Adipocyte (in vitro differentiated cells): ENCODE measurements around the gene ROS1.
"Not testable (repeated sequence)": the region's sequence is repeated elsewhere in the genome, so short reads cannot be mapped to it uniquely, and the experiment has no call there.

ENCODE experiments used
- DNase-seq: peaks from one replicate; pipeline ENCODE4 v3.0.0-alpha.2; 2015; ENCODE audit warnings: low read depth
- H3K27me3 ChIP-seq: replicated peaks from 2 replicates; pipeline ENCODE4 v1.7.0; 2013; ENCODE audit warnings: mild to moderate bottlenecking, low read length, moderate library complexity; ENCODE audit not compliant: control insufficient read depth, insufficient read depth
- H3K36me3 ChIP-seq: 2 replicates; pipeline ENCODE4 v1.7.0; 2013; ENCODE audit warnings: low read length, mild to moderate bottlenecking, moderate library complexity; ENCODE audit not compliant: control insufficient read depth, insufficient read depth, severe bottlenecking
- H3K4me1 ChIP-seq: 2 replicates; pipeline ENCODE4 v1.7.0; 2013; ENCODE audit warnings: mild to moderate bottlenecking, low read length, moderate library complexity; ENCODE audit not compliant: control insufficient read depth, insufficient read depth
- H3K4me3 ChIP-seq: 2 replicates; pipeline ENCODE4 v1.7.0; 2013; ENCODE audit warnings: mild to moderate bottlenecking, low read length, moderate library complexity
- H3K9ac ChIP-seq: 2 replicates; pipeline ENCODE4 v1.7.0; 2013; ENCODE audit warnings: mild to moderate bottlenecking, low read length, moderate library complexity
- H3K9me3 ChIP-seq: 2 replicates; pipeline ENCODE4 v1.7.0; 2013; ENCODE audit warnings: mild to moderate bottlenecking, low read length, moderate library complexity; ENCODE audit not compliant: control insufficient read depth

ROS1 gene

DNA sequence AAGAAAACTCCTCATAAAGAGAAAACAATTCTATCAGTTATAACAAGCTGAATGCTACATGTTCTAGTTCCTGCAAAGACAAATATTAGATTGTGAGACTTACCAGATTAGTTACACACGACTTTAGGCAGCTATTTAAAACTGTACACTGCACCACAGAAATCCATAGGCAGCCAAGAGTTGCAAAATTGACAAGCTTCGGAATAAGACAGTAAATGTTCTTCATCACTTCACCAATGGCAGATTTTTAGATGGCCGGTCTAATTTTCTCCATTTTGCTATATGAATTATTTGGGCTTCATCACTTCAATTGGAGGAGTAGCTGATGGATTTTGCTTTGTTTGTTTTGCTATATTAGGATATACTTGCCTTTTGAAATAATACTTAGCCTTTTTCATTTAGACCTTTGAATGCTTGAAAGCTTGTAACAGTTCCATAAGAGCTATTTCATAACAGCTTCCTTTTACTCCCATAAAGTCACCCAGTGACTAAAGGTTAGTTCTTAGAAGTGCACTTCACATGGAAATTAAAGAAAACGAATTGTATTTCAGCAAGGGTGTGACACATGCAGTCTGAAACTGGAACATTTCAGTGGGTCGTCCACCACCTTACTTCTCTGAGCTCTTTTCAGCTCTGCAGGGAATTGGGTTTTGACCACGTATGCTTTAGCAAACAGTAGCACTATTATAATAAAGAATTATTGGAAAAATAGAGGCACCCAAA, at the start of gene ROS1:
ROS1 (minus strand) TSS at position 512 of the 723 bp plus-strand sequence; CDS start at position 226, 286 bp downstream.
- Histone ChIP-seq H3K4me3 (no peak within 1 kb of the TSS), H3K27me3 (no peaks in the 10 kb centered on the region), H3K36me3 (no peaks in the 10 kb centered on the region), H3K9ac (no peak within 1 kb of the TSS), H3K9me3 (no peaks in the 10 kb centered on the region), H3K4me1 (peaks cover 15% of the 10 kb centered on the region)
- no peak for DNase-seq

DNA sequence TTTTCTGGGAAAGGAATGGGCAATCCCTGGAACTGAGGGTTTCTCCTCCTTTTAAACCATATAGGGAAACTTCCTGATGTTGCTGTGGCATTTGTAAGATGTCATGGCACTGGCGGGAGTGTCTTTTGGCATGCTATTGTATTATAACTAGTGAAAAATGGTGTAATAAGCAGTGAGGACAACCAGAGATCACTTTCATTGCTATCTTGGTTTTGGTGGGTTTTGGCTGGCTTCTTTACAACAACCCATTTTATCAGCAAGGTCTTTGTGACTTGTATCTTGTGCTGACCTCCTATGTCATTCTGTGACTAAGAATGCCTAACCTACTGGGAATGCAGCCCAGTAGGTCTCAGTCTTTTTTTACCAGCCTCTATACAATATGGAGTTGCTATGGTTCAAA, 47.7 kb upstream of the ROS1 start:
- no peak overlapping the region for H3K4me3 ChIP-seq

GRCh38 chr6:117472667-117473066, 46.9 kb upstream of the ROS1 start:
- H3K36me3 ChIP-seq, result no peaks in the 10 kb centered on the region
- no peaks in the 10 kb centered on the region for H3K4me1 ChIP-seq
- no peak overlapping the region for H3K9ac ChIP-seq
- H3K27me3 ChIP-seq, result no peaks in the 10 kb centered on the region
- no peak for DNase-seq
- H3K9me3 ChIP-seq, result peaks cover 3% of the 10 kb centered on the region
- no peak overlapping the region for H3K4me3 ChIP-seq

More for the DNA sequence above, 47.7 kb upstream of the ROS1 start:
- Histone ChIP-seq H3K36me3 (no peaks in the 10 kb centered on the region), H3K4me1 (no peaks in the 10 kb centered on the region), H3K9ac (no peak overlapping the region), H3K9me3 (peaks cover 3% of the 10 kb centered on the region), H3K27me3 (no peaks in the 10 kb centered on the region)
- DNase-seq, result no peak

DNA sequence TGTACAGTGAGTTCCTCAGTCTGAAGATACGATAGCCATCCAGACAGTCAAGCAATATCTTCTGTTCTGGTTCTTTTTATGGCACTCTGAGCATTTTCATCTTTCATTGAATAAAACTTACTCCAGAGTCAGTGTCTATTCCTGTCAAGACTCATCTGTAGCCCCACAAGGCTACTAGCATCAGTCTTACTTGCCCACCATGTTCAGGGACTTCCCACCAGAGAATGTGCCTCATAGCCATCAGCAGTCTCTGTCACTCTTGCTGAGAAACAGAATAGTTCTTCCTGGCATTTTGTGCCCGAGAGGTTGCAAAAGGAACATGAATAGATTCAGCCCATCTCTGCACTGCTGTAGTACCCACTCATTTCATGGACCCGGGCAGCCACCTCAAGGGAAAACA, 44.0 kb upstream of the ROS1 start:
- H3K36me3 ChIP-seq, result no peaks in the 10 kb centered on the region
- H3K4me1 ChIP-seq, result no peaks in the 10 kb centered on the region
- no peaks in the 10 kb centered on the region for H3K9me3 ChIP-seq
- DNase-seq, result no peak
- no peaks in the 10 kb centered on the region for H3K27me3 ChIP-seq
- no peak overlapping the region for H3K4me3 ChIP-seq
- no peak overlapping the region for H3K9ac ChIP-seq

GRCh38 chr6:117469356-117469755, 43.6 kb upstream of the ROS1 start:
- H3K4me1 ChIP-seq, result no peaks in the 10 kb centered on the region
- no peak overlapping the region for H3K9ac ChIP-seq
- no peaks in the 10 kb centered on the region for H3K9me3 ChIP-seq
- no peaks in the 10 kb centered on the region for H3K27me3 ChIP-seq
- no peak for DNase-seq
- H3K4me3 ChIP-seq, result no peak overlapping the region
- H3K36me3 ChIP-seq, result no peaks in the 10 kb centered on the region

- H3K9ac ChIP-seq, H3K36me3 ChIP-seq, H3K27me3 ChIP-seq, DNase-seq, H3K9me3 ChIP-seq, H3K4me1 ChIP-seq, H3K4me3 ChIP-seq: not testable (repeated sequence)
These were observed 42.8 kb upstream of the ROS1 start for GRCh38 chr6:117468527-117468926.

DNA sequence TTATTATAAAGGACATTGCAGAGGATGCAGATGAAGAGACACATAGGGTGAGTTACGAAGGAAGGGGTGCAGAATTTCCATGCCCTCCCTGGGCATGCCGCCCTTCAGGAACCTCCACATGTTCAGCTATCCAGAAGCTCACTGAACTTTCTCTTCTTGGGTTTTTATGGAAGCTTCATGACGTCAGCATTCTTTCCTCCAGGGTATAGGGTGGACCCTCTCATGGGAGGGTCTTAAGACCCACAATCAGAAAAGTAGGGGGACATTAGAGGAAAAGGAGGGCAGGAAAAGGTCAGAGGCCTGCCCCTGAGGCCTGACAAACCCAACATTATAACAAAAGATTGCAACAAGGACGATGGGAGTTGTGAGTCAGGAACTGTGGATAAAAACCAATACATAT, 42.1 kb upstream of the ROS1 start:
- H3K27me3 ChIP-seq, result no peaks in the 10 kb centered on the region
- H3K9ac ChIP-seq, result no peak overlapping the region
- peaks cover 3% of the 10 kb centered on the region for H3K4me1 ChIP-seq
- DNase-seq, result no peak
- H3K4me3 ChIP-seq, result no peak overlapping the region
- no peaks in the 10 kb centered on the region for H3K9me3 ChIP-seq
- H3K36me3 ChIP-seq, result no peaks in the 10 kb centered on the region

GRCh38 chr6:117465691-117466090, 39.9 kb upstream of the ROS1 start:
- Histone ChIP-seq H3K4me1 (peaks cover 3% of the 10 kb centered on the region), H3K4me3 (no peak overlapping the region), H3K36me3 (no peaks in the 10 kb centered on the region), H3K27me3 (no peaks in the 10 kb centered on the region), H3K9me3 (no peaks in the 10 kb centered on the region), H3K9ac (no peak overlapping the region)
- no peak for DNase-seq

DNA sequence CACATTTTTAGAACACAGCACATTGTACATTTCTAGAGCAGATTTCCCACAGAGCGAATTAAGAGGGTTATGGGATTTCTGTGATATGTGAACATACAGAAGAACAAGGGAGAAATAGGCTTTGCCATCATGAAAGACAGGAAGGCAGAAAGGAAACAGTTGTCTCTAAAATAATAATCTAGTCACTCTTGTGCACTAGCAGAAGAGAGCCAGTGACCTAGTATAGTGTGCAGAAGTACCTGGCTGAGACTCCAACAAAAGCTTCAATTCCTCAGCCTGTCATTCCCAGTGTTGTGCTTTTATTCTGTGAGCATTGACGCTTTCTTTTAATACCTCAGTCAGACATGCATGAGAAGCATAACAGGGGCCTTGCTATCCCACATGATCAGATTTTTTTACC, 39.0 kb upstream of the ROS1 start:
- peaks cover 3% of the 10 kb centered on the region for H3K4me1 ChIP-seq
- no peak overlapping the region for H3K4me3 ChIP-seq
- H3K36me3 ChIP-seq, result no peaks in the 10 kb centered on the region
- H3K9ac ChIP-seq, result no peak overlapping the region
- no peaks in the 10 kb centered on the region for H3K27me3 ChIP-seq
- no peaks in the 10 kb centered on the region for H3K9me3 ChIP-seq
- DNase-seq, result no peak

DNA sequence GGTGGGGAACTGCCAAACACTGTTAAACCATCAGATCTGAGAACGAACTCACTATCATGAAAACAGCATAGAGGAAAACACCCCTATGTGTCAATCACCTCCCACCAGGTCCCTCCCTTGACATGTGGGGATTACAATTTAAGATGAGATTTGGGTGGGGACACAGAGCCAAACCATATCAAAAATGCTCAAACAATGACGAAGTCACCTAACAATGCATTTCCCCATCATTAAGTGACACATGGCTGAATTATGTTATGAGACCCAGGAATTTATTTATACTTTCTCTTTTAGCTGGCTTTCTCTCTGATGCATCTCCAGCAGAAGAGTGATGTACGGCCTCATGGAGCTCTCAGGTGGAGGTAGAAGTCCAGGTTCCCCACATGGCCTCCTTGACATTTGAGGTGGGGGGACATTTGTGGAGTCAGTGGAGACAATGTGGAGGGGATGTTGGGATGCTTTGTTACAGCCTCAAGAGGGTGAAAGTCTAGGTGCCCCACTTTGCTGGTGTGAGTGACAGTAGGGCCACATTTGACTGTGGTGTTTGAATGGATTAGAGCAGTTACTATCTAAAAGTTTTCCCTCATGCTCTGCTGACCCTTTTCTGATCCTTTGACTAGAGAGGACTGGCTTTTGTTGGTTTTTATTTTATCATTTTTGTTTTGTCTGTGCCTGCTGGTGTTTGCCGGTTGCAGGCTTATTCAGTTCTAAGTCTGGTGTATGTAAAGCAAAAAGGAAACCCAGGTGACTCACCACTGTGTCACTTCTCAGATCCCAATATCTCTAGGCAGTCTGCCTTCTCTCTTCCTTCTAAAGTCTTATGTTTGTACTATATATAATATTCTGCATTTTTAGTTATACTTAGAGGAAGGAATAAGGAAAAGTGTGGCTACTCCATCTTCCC, 38.3 kb upstream of the ROS1 start:
- no peaks in the 10 kb centered on the region for H3K27me3 ChIP-seq
- H3K36me3 ChIP-seq, result no peaks in the 10 kb centered on the region
- peaks cover 3% of the 10 kb centered on the region for H3K4me1 ChIP-seq
- H3K9ac ChIP-seq, result no peak overlapping the region
- no peak overlapping the region for H3K4me3 ChIP-seq
- peak; percentile 74 for DNase-seq
- no peaks in the 10 kb centered on the region for H3K9me3 ChIP-seq

DNA sequence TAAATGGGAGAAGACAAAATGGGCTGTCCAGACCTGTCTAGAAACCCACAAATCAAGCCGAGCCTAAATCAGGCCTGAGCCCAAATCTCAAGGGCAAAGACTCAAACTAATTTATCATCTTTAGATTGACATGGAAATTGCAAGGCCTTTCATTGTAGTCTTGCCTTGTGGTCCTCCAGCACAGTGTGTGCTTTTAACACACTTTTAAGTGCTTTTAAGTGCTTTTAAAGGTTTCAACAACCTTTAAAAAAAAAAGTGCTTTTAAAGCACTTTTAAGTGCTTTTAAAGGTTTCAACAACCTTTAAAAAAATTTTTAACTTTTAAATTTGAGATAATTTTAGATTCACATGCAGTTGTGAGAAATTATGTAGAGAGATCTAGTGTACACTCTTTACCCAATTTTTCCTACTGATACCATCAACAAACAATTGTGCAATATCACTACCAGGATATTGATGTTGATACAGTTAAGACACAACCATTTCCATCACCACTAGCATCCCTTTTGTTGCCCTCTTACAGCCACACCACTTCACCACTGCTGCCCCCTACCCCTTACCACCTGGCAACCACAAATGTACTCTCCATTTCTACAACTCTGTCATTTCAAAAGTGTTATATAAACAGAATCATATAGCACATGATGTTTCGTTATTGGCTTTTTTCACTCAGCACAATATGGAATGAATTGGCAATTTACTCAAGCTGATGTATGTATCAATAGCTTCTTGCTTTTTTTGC, 33.6 kb upstream of the ROS1 start:
- no peaks in the 10 kb centered on the region for H3K27me3 ChIP-seq
- H3K4me1 ChIP-seq, result peaks cover 3% of the 10 kb centered on the region
- H3K4me3 ChIP-seq, result no peak overlapping the region
- no peaks in the 10 kb centered on the region for H3K9me3 ChIP-seq
- H3K9ac ChIP-seq, result no peak overlapping the region
- H3K36me3 ChIP-seq, result no peaks in the 10 kb centered on the region
- DNase-seq, result no peak
